ENCODE measurements around the gene BIVM. TPM values are rescaled to one million over a fixed set of nuclear protein-coding genes. Genes with fewer than 3 reads are reported as not detected.

Gene BIVM
- total and polyA plus RNA-seq, 2 experiments from 2014 or later = 3.2 to 4.2 TPM

GRCh38 chr13:102769679-102770078, 29.2 kb upstream of the BIVM start:
- Histone ChIP-seq H2AFZ (no peak overlapping the region), H3K4me3 (no peak overlapping the region), H3K4me2 (no peak overlapping the region), H3K79me2 (replicated peaks; ENCODE audit: insufficient read depth) (no peaks in the 10 kb centered on the region), H3K9me2 (ENCODE audit: insufficient read depth) (no peaks in the 10 kb centered on the region), H3F3A (replicated peaks; ENCODE audit: low read depth) (no peaks in the 10 kb centered on the region), H3K36me3 (ENCODE audit: insufficient read depth) (no peaks in the 10 kb centered on the region), H3K27me3 (ENCODE audit: insufficient read depth) (peaks cover 29% of the 10 kb centered on the region), H3K4me1 (ENCODE audit: insufficient read depth) (no peaks in the 10 kb centered on the region; the same call in 1 of the 2 replicates), H4K20me1 (replicated peaks; ENCODE audit: insufficient read depth) (no peaks in the 10 kb centered on the region; the same call in 1 of the 2 replicates), H3K27ac (ENCODE audit: low read depth) (no peak overlapping the region)
- H3K27ac Mint-ChIP-seq = no peak overlapping the region
- peaks cover 19% of the 10 kb centered on the region for H3K27me3 Mint-ChIP-seq (ENCODE audit: insufficient read depth, low read depth, poor library complexity)
- H3K4me1 Mint-ChIP-seq = peaks cover 10% of the 10 kb centered on the region
- no peak for TF ChIP-seq NANOG (IDR thresholded peaks at IDR 0.05; ENCODE audit: borderline replicate concordance)
- no peak for TF ChIP-seq CREB1 (CRISPR knock-in tag; IDR thresholded peaks at IDR 0.05; ENCODE audit: low read depth)
- TF ChIP-seq ETS1 (IDR thresholded peaks at IDR 0.05) = no peak
- TF ChIP-seq STAT1 (IDR thresholded peaks at IDR 0.05; ENCODE audit: unreplicated experiment) = no peak
- TF ChIP-seq JUNB (IDR thresholded peaks at IDR 0.05; ENCODE audit: unreplicated experiment) = no peak
- TF ChIP-seq CTCF (conservative IDR thresholded peaks at IDR 0.05; ENCODE audit: low read depth in 2 of 2) = no peak; a peak in 1 of 4 replicates
- TF ChIP-seq ZNF462 (CRISPR knock-in tag; IDR thresholded peaks at IDR 0.05) = no peak
- TF ChIP-seq POLR2AphosphoS5 (IDR thresholded peaks at IDR 0.05; ENCODE audit: low read depth) = no peak
- no peak for TF ChIP-seq REST (IDR thresholded peaks at IDR 0.05; ENCODE audit: unreplicated experiment)
- TF ChIP-seq ZNF331 (CRISPR knock-in tag; IDR thresholded peaks at IDR 0.05; ENCODE audit: low read depth) = no peak
- TF ChIP-seq EZH2 (IDR thresholded peaks at IDR 0.05; ENCODE audit: low read depth, unreplicated experiment) = no peak
- TF ChIP-seq EZH2phosphoT487 (IDR thresholded peaks at IDR 0.05; ENCODE audit: unreplicated experiment) = no peak
- H3K36me3 Mint-ChIP-seq (ENCODE audit: low read depth) = peaks cover 6% of the 10 kb centered on the region
- H3K4me3 Mint-ChIP-seq = no peak overlapping the region
- no peaks in the 10 kb centered on the region; the same call in 2 of the 3 replicates for H3K9me3 Mint-ChIP-seq
- no peak for ATAC-seq
- no peak for DNase-seq (ENCODE audit: low spot score)
